ENCODE results near the gene CNN1.

DNA sequence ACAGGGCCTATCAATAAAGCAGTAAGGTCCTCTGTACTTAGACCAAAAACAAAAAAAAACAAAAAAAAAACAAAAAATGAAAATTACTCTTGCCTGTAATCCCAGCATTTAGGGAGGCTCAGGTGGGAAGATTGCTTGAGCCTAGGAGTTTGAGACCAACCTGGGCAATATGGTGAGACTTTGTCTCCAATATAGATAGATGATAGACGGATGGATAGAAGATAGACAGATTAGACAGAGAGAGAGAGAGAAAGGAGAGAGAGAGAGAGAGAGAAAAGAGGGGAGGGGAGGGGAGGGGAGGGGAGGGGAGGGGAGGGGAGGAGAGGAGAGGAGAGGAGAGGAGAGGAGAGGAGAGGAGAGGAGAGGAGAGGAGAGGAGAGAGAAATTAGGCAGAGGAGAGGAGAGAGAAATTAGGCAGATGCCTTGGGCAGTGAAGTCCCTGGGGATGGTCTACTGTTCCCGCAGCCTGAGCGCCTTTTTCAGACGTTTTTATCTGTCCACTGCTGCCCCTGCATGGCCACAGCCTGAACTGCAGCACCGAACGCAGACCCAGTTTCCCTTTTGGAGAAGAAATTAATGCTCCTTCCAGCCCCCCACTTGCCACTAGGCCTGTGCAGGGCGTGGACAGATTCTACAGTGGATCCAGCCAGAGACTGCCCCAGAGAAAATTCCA lies 48.8 kb downstream of the CNN1 start:
- TF ChIP-seq, protein P1, sequence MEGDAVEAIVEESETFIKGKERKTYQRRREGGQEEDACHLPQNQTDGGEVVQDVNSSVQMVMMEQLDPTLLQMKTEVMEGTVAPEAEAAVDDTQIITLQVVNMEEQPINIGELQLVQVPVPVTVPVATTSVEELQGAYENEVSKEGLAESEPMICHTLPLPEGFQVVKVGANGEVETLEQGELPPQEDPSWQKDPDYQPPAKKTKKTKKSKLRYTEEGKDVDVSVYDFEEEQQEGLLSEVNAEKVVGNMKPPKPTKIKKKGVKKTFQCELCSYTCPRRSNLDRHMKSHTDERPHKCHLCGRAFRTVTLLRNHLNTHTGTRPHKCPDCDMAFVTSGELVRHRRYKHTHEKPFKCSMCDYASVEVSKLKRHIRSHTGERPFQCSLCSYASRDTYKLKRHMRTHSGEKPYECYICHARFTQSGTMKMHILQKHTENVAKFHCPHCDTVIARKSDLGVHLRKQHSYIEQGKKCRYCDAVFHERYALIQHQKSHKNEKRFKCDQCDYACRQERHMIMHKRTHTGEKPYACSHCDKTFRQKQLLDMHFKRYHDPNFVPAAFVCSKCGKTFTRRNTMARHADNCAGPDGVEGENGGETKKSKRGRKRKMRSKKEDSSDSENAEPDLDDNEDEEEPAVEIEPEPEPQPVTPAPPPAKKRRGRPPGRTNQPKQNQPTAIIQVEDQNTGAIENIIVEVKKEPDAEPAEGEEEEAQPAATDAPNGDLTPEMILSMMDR (IDR thresholded peaks at IDR 0.05): peak; percentile 90 to 91
- TF ChIP-seq POLR2A (IDR thresholded peaks at IDR 0.05) (no peak), POLR2AphosphoS5 (IDR thresholded peaks at IDR 0.05) (no peak), EP300 (IDR thresholded peaks at IDR 0.05) (no peak)
